Erythroblast (primary cell): Measurements from ENCODE around the gene KPNA6.

Experiments used
- GATA1 ChIP-seq: IDR thresholded peaks from 2 replicates; pipeline ENCODE4 v1.6.1; 2011; ENCODE audit warnings: low read depth, mild to moderate bottlenecking, control low read depth, low read length, moderate library complexity
- POLR2A ChIP-seq: IDR thresholded peaks from 2 replicates; pipeline ENCODE4 v1.6.1; 2011; ENCODE audit warnings: mild to moderate bottlenecking, low read length

GRCh38 chr1:32192220-32192948, 84.5 kb downstream of the KPNA6 start:
- TF ChIP-seq POLR2A = no peak
- TF ChIP-seq GATA1 = no peak
